GM10248 (cell line): Measurements from ENCODE around the gene CNGA2.

ENCODE experiments used
- CTCF ChIA-PET: fragments of 300-600 bp; sonication (Branson Sonifier 250); formaldehyde crosslinking; extraction: SDS; loops from one replicate; lab custom pipeline; 2021; ENCODE audit warnings: antibody characterized with exemption; lab: Yijun Ruan, JAX
- POLR2A ChIA-PET: fragments of 350-650 bp; sonication (Branson Sonifier 250); formaldehyde crosslinking; extraction: SDS; loops from one replicate; lab custom pipeline; 2020; ENCODE audit warnings: antibody characterized with exemption; lab: Yijun Ruan, JAX
- DNase-seq: peaks from one replicate; pipeline ENCODE4 v3.0.0; 2012; ENCODE audit errors: extremely low spot score
- CTCF ChIP-seq: IDR thresholded peaks from 2 replicates; pipeline ENCODE4 v1.5.1; 2012; ENCODE audit warnings: mild to moderate bottlenecking, low read depth; ENCODE audit errors: extremely low read depth, missing control alignments, control extremely low read depth

Gene CNGA2

GRCh38 chrX:151741606-151742005 lies 7.1 kb downstream of the CNGA2 start:
- DNase-seq: no peak
- POLR2A ChIA-PET: no interaction called here
- CTCF ChIA-PET: no interaction called here
- no peak for TF ChIP-seq CTCF

- CTCF ChIA-PET: no interaction called here
- TF ChIP-seq CTCF: no peak
- POLR2A ChIA-PET: no interaction called here
- no peak for DNase-seq
Observed at GRCh38 chrX:151742311-151742710, 7.8 kb downstream of the CNGA2 start.

- ChIA-PET POLR2A (no interaction called here), CTCF (interaction anchor here (1.3 to 1.5 kb wide), 2 partner anchors 10 to 899 kb away, joined by 3 to 7 read pairs; no protein-coding TSS in a partner anchor)
- no peak for TF ChIP-seq CTCF
- DNase-seq: no peak
Observed at GRCh38 chrX:151743651-151744470, 9.3 kb downstream of the CNGA2 start.

- no peak for TF ChIP-seq CTCF
- ChIA-PET CTCF (no interaction called here), POLR2A (no interaction called here)
- DNase-seq: no peak
Observed at GRCh38 chrX:151745651-151746050, 11.1 kb downstream of the CNGA2 start.

GRCh38 chrX:151746502-151746901 lies 12.0 kb downstream of the CNGA2 start:
- ChIA-PET CTCF (interaction anchor here (1.0 to 1.6 kb wide), 2 partner anchors 13 to 1075 kb away, joined by 3 read pairs; no protein-coding TSS in a partner anchor), POLR2A (no interaction called here)
- DNase-seq: no peak
- TF ChIP-seq CTCF: no peak

- no peak for TF ChIP-seq CTCF
Observed at GRCh38 chrX:151750511-151750910, 16.0 kb downstream of the CNGA2 start.

More at GRCh38 chrX:151750511-151750910, 16.0 kb downstream of the CNGA2 start:
- ChIA-PET CTCF (interaction anchor here (0.6 to 3.6 kb wide), 6 partner anchors 14 to 882 kb away, joined by 3 to 16 read pairs (median 3); no protein-coding TSS in a partner anchor), POLR2A (no interaction called here)
- DNase-seq: no peak
